ENCODE results near the gene MATK.

MATK gene

DNA sequence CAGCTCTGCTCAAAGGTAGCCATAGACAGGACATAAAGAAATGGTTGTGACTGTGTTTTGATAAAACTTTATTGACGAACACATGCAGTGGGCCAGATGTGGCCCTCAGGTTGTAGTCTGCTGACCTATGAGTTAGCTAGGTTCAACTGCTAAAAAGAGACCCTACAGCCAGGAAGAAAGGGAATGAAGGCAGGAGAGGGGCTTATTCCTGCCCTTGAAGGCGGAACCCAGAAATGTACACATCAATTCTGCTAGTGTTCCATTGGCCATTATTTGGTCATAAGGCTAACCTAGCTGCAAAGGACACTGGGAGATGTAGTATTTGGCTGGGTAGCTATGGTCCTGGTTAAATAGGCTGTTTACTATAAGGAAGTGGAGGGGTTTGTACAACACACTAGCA lies 42.7 kb downstream of the MATK start:
- DNase-seq, result no peak

GRCh38 chr19:3740431-3740830 lies 45.8 kb downstream of the MATK start:
- no peak for DNase-seq

DNA sequence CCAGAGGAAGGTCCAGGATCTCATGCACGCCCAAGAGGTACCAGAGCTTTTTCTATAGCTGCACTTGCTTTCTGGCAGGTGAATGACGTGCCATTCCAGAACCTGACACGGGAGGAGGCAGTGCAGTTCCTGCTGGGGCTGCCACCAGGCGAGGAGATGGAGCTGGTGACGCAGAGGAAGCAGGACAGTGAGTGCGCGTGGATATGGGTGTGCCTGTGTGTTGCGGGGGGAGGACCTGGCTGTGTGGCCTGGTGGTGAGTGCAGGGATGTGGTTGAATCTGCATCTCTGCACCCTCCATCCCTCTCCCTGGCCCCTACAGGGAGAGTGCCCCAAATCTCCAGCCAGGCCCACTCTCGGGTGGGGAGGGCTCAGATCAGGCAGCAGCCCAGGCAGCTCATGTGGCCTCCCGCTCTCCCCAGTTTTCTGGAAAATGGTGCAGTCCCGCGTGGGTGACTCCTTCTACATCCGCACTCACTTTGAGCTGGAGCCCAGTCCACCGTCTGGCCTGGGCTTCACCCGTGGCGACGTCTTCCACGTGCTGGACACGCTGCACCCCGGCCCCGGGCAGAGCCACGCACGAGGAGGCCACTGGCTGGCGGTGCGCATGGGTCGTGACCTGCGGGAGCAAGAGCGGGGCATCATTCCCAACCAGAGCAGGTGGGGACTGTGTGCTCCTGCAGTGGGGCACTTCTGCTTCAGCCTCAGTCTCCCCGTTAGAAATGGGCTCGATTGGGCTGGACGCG lies 47.5 kb downstream of the MATK start:
- DNase-seq, result no peak

- no peak for DNase-seq
Measured at GRCh38 chr19:3737487-3738205, 48.5 kb downstream of the MATK start.

DNA sequence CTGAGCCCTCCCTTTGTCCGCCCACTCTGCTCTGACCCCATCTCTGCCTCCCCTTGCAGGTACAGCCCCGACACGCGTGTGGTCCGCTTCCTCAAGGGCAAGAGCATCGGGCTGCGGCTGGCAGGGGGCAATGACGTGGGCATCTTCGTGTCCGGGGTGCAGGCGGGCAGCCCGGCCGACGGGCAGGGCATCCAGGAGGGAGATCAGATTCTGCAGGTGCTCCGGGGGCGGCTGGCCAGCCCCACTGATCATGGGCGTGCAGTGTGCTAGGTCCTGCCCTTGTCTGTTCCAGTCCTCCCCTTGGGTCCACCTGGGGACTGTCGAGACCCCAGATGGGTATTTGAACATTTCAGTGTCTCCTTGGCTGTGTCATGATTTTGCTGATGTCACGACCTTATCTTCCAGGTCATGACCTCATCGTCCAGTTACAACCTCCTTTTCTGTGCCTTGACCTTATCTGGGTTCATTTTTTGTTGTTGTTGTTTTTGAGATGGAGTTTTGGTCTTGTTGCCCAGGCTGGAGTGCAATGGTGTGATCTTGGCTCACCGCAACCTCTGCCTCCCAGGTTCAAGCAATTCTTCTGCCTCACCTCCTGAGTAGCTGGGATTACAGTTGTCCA lies 50.0 kb downstream of the MATK start:
- DNase-seq, result no peak

- no peak for DNase-seq
Measured at GRCh38 chr19:3734310-3734600, 51.9 kb downstream of the MATK start.

- no peak for DNase-seq
Measured at GRCh38 chr19:3733549-3734309, 52.5 kb downstream of the MATK start.

DNA sequence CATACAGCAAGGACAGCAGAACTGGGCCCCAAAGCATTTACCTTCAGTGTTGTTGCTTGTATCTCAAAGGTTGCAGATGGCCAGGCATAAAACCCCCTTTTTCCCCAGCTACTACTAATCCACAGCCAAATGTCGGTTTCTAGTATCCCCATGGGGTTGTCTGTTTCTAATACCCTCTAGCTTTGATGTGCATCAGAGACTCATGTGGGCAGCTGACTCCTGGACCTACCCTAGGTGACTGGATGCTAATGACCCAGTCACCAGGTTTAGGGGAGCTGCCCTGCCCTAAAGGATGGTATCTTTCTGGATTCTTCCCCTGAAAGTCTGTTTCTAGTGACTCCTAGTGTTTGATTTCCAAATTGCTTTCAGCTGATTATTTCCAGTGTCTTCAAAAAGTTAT lies 54.1 kb downstream of the MATK start:
- DNase-seq, result no peak

- no peak for DNase-seq
Measured at GRCh38 chr19:3730457-3730958, 55.7 kb downstream of the MATK start.
